Keratinocyte (primary cell): ENCODE results near the gene PTPRT. TPM values are rescaled to one million over a fixed set of nuclear protein-coding genes. Genes with fewer than 3 reads are reported as not detected.

Experiments
- DNase-seq: peaks from one replicate; pipeline ENCODE4 v3.0.0-alpha.2; 2011; ENCODE audit warnings: low read depth, missing footprints, low spot score
- FAIRE-seq: peaks from 2 replicates; lab custom pipeline; 2011; peaks lifted over from hg19 to GRCh38; lab: Jason Lieb, UNC
- H2AFZ ChIP-seq: 2 replicates; pipeline ENCODE4 v1.6.0; 2012; ENCODE audit warnings: low read length, control low read depth, inconsistent platforms; ENCODE audit not compliant: control insufficient read depth
- H3K27ac ChIP-seq: 2 replicates; pipeline ENCODE4 v1.5.1; 2011; ENCODE audit warnings: low read length; ENCODE audit not compliant: control insufficient read depth, insufficient read depth
- H3K27me3 ChIP-seq: 3 replicates; pipeline ENCODE4 v1.6.0; 2011; ENCODE audit warnings: low read length; ENCODE audit not compliant: control insufficient read depth, insufficient read depth; ENCODE audit errors: extremely low read depth
- H3K36me3 ChIP-seq, 2 experiments: 2 replicates in 1 of 2; 3 replicates in 1 of 2; pipeline ENCODE4 v1.5.1; 2011; ENCODE audit warnings: low read length in 2 of 2, mild to moderate bottlenecking in 1 of 2; ENCODE audit not compliant: control insufficient read depth in 2 of 2, insufficient read depth in 2 of 2; ENCODE audit errors: extremely low read depth in 1 of 2
- H3K4me1 ChIP-seq: 3 replicates; pipeline ENCODE4 v1.5.1; 2011; ENCODE audit warnings: low read length; ENCODE audit not compliant: control insufficient read depth, insufficient read depth; ENCODE audit errors: extremely low read depth
- H3K4me2 ChIP-seq: 3 replicates; pipeline ENCODE4 v1.6.0; 2011; ENCODE audit warnings: low read depth, low read length; ENCODE audit not compliant: control insufficient read depth, insufficient read depth; ENCODE audit errors: extremely low read depth
- H3K4me3 ChIP-seq, 3 experiments: fragments of 200-600 bp in 1 of 3; sonication (generic) in 1 of 3; 2 replicates in 2 of 3; 3 replicates in 1 of 3; pipeline ENCODE4 v1.5.1; 2011 to 2016; ENCODE audit warnings: low read length in 3 of 3, mild to moderate bottlenecking in 3 of 3, control low read depth in 2 of 3, inconsistent platforms in 1 of 3, low read depth in 1 of 3, mixed read lengths in 1 of 3, mixed run types in 1 of 3, moderate library complexity in 1 of 3; ENCODE audit not compliant: control insufficient read depth in 2 of 3, insufficient read depth in 2 of 3; ENCODE audit errors: extremely low read depth in 1 of 3
- H3K79me2 ChIP-seq: 2 replicates; pipeline ENCODE4 v1.6.0; 2012; ENCODE audit warnings: low read length; ENCODE audit not compliant: control insufficient read depth, insufficient read depth
- H3K9ac ChIP-seq: 3 replicates; pipeline ENCODE4 v1.6.0; 2011; ENCODE audit warnings: low read length; ENCODE audit not compliant: control insufficient read depth, insufficient read depth; ENCODE audit errors: extremely low read depth
- H3K9me1 ChIP-seq: 3 replicates; pipeline ENCODE4 v1.6.0; 2011; ENCODE audit warnings: low read length; ENCODE audit not compliant: control insufficient read depth, insufficient read depth; ENCODE audit errors: extremely low read depth
- H3K9me3 ChIP-seq: 2 replicates; pipeline ENCODE4 v1.5.1; 2012; ENCODE audit warnings: low read depth, low read length; ENCODE audit not compliant: control insufficient read depth
- H4K20me1 ChIP-seq: 3 replicates; pipeline ENCODE4 v1.6.0; 2011; ENCODE audit warnings: low read length; ENCODE audit not compliant: control insufficient read depth, insufficient read depth; ENCODE audit errors: extremely low read depth
- CTCF ChIP-seq, 3 experiments: IDR thresholded peaks in 1 of 3; conservative IDR thresholded peaks in 1 of 3; optimal IDR thresholded peaks in 1 of 3; 2 replicates in 2 of 3; 3 replicates in 1 of 3; pipeline versions ENCODE3 to v1.5.1; 2011; ENCODE audit warnings: low read length in 3 of 3, mild to moderate bottlenecking in 3 of 3, moderate library complexity in 2 of 3, control low read depth in 1 of 3, inconsistent platforms in 1 of 3; ENCODE audit not compliant: insufficient read depth in 2 of 3; ENCODE audit errors: extremely low read depth in 1 of 3
- EZH2 ChIP-seq: IDR thresholded peaks from one replicate; pipeline ENCODE4 v1.6.1; 2012; ENCODE audit warnings: inconsistent platforms, mild to moderate bottlenecking, low read length, moderate library complexity
- dilution Hi-C: fragments of 300-500 bp; cut with MboI; formaldehyde crosslinking; loops from one replicate; pipeline ENCODE4 v1.7.0; 2020; ENCODE audit warnings: low sequenced_read_pairs; ENCODE audit not compliant: extremely low pct_ligation_motif_present
- polyA plus RNA-seq, 5 experiments: library from polyadenylated mRNA; depleted of rRNA in 3 of 5; stranded (reverse) in 3 of 5; stranded (forward) in 1 of 5; unstranded in 1 of 5; fragments of >200 nt; gene quantifications; 1 replicate in 1 of 5; 2 replicates in 3 of 5; 3 replicates in 1 of 5; pipeline versions ENCODE4 v1.2.1 to v1.2.3, GENCODE V29; 2011 to 2012; ENCODE audit warnings: missing spikeins in 2 of 5, low read depth in 1 of 5, low replicate concordance in 1 of 5

The PTPRT gene
- polyA plus RNA-seq, 1 donor (not counting 4 experiments of a cell fraction or from before 2014, with no cell fraction given) = not detected

- no peak overlapping the region for H2AFZ ChIP-seq
- dilution Hi-C loops = no loop called here
- H3K9me1 ChIP-seq = no peaks in the 10 kb centered on the region
- FAIRE-seq = no peak
- H3K79me2 ChIP-seq = no peaks in the 10 kb centered on the region
- no peak overlapping the region for H3K4me2 ChIP-seq
- H3K9ac ChIP-seq = no peak overlapping the region
- H3K36me3 ChIP-seq = no peaks in the 10 kb centered on the region
- DNase-seq = no peak
- H3K4me3 ChIP-seq = no peak overlapping the region
- no peaks in the 10 kb centered on the region for H3K27me3 ChIP-seq
- no peak overlapping the region for H3K27ac ChIP-seq
- TF ChIP-seq EZH2 (no peak), CTCF (optimal IDR thresholded peaks at IDR 0.05 in 1 of 3, IDR thresholded peaks at IDR 0.05 in 1 of 3, conservative IDR thresholded peaks at IDR 0.05 in 1 of 3; ENCODE audit: extremely low read depth in 1 of 3, insufficient read depth in 2 of 3, low read length in 3 of 3) (no peak)
- no peaks in the 10 kb centered on the region for H3K9me3 ChIP-seq
- no peaks in the 10 kb centered on the region for H4K20me1 ChIP-seq
- no peaks in the 10 kb centered on the region for H3K4me1 ChIP-seq
These were observed 746.5 kb downstream of the PTPRT start for GRCh38 chr20:42443200-42443599.

GRCh38 chr20:42442716-42443115 is 747.0 kb downstream of the PTPRT start:
- H3K79me2 ChIP-seq = no peaks in the 10 kb centered on the region
- H3K9ac ChIP-seq = no peak overlapping the region
- DNase-seq (no peak), FAIRE-seq (no peak)
- H3K27me3 ChIP-seq = no peaks in the 10 kb centered on the region
- no peaks in the 10 kb centered on the region for H3K4me1 ChIP-seq
- H3K9me3 ChIP-seq = no peaks in the 10 kb centered on the region
- no peaks in the 10 kb centered on the region for H4K20me1 ChIP-seq
- H3K4me2 ChIP-seq = no peak overlapping the region
- no peak overlapping the region for H3K27ac ChIP-seq
- no peaks in the 10 kb centered on the region for H3K9me1 ChIP-seq
- no peak overlapping the region for H2AFZ ChIP-seq
- dilution Hi-C loops = no loop called here
- TF ChIP-seq CTCF (optimal IDR thresholded peaks at IDR 0.05 in 1 of 3, IDR thresholded peaks at IDR 0.05 in 1 of 3, conservative IDR thresholded peaks at IDR 0.05 in 1 of 3; ENCODE audit: extremely low read depth in 1 of 3, insufficient read depth in 2 of 3, low read length in 3 of 3) = no peak
- no peak for TF ChIP-seq EZH2
- no peak overlapping the region for H3K4me3 ChIP-seq
- H3K36me3 ChIP-seq = no peaks in the 10 kb centered on the region
